Activated naive CD8-positive, alpha-beta T cell treated with anti-CD3 and anti-CD28 coated beads, Interleukin-2, amount 10 ng/mL, durations not matched to agents 7 days and 5 days (primary cell): Measurements from ENCODE around the gene PASK. TPM values are rescaled to one million over a fixed set of nuclear protein-coding genes. Genes with fewer than 3 reads are reported as not detected.
A peak's percentile ranks its signal among the peaks of the same experiment; 100 is the strongest.
"Not testable (repeated sequence)": the region's sequence is repeated elsewhere in the genome, so short reads cannot be mapped to it uniquely, and the experiment has no call there.

Source experiments
- ATAC-seq: fragments of 150-1000 bp; cut with Tn5 transposase; one replicate; pipeline ENCODE4 v1.10.0; 2021; ENCODE audit warnings: low read depth, moderate library complexity
- POLR2A ChIA-PET: fragments of 350-600 bp; sonication (Branson Sonifier 250); formaldehyde crosslinking; loops from one replicate; lab custom pipeline; 2021; ENCODE audit warnings: antibody characterized with exemption; lab: Charles Lee
- DNase-seq: peaks from one replicate; pipeline ENCODE4 v3.0.0; 2021
- H3K27ac Mint-ChIP-seq: one replicate; pipeline ENCODE4 v1.8.0; 2022; ENCODE audit warnings: mild to moderate bottlenecking, mixed read lengths
- H3K27me3 Mint-ChIP-seq: one replicate; pipeline ENCODE4 v1.8.0; 2022; ENCODE audit warnings: mild to moderate bottlenecking, moderate library complexity, mixed read lengths
- H3K36me3 Mint-ChIP-seq: one replicate; pipeline ENCODE4 v1.8.0; 2021; ENCODE audit warnings: mild to moderate bottlenecking, mixed read lengths
- H3K4me1 Mint-ChIP-seq: one replicate; pipeline ENCODE4 v1.8.0; 2021; ENCODE audit warnings: mixed read lengths
- H3K4me3 Mint-ChIP-seq: one replicate; pipeline ENCODE4 v1.8.0; 2022; ENCODE audit warnings: mild to moderate bottlenecking, moderate library complexity, mixed read lengths
- H3K9me3 Mint-ChIP-seq: one replicate; pipeline ENCODE4 v1.8.0; 2021; ENCODE audit warnings: mixed read lengths
- total RNA-seq, 2 experiments: library from RNA; stranded (reverse); gene quantifications; one replicate each; pipeline ENCODE4 v1.2.3, GENCODE V29; 2021

Gene PASK
- total RNA-seq, 2 experiments from 2014 or later, result 132 to 153 TPM

GRCh38 chr2:241110607-241111439 is 38.4 kb downstream of the PASK start:
- Mint-ChIP-seq H3K27ac (peak overlapping the region; percentile 95), H3K4me3 (peak overlapping the region; percentile 83), H3K4me1 (peaks cover 45% of the 10 kb centered on the region), H3K9me3 (no peaks in the 10 kb centered on the region), H3K36me3 (peaks cover 9% of the 10 kb centered on the region), H3K27me3 (no peaks in the 10 kb centered on the region)
- POLR2A ChIA-PET, result interaction anchor here (0.6 to 5.3 kb wide), 6 partner anchors 9 to 204 kb away, joined by 4 to 29 read pairs (median 9); partner anchors contain the start of genes HDLBP, MTERF4, PASK and PPP1R7
- ATAC-seq, result peak; percentile 27
- DNase-seq, result no peak

- peak overlapping the region; percentile 95 for H3K27ac Mint-ChIP-seq
- DNase-seq (no peak), ATAC-seq (no peak)
- POLR2A ChIA-PET, result interaction anchor here (0.6 to 5.3 kb wide), 7 partner anchors 8 to 205 kb away, joined by 4 to 29 read pairs (median 6); partner anchors contain the start of genes HDLBP, MTERF4, PASK and PPP1R7
- H3K36me3 Mint-ChIP-seq, result peaks cover 9% of the 10 kb centered on the region
- peaks cover 45% of the 10 kb centered on the region for H3K4me1 Mint-ChIP-seq
- H3K27me3 Mint-ChIP-seq, result no peaks in the 10 kb centered on the region
- peak overlapping the region; percentile 83 for H3K4me3 Mint-ChIP-seq
- H3K9me3 Mint-ChIP-seq, result no peaks in the 10 kb centered on the region
These were observed 39.1 kb downstream of the PASK start for GRCh38 chr2:241110089-241110606.

GRCh38 chr2:241109210-241110088 is 39.8 kb downstream of the PASK start:
- peaks cover 6% of the 10 kb centered on the region for H3K36me3 Mint-ChIP-seq
- DNase-seq (no peak), ATAC-seq (peak; percentile 31)
- H3K27ac Mint-ChIP-seq, result peak overlapping the region; percentile 95
- no peaks in the 10 kb centered on the region for H3K9me3 Mint-ChIP-seq
- peak overlapping the region; percentile 83 for H3K4me3 Mint-ChIP-seq
- H3K27me3 Mint-ChIP-seq, result no peaks in the 10 kb centered on the region
- peaks cover 45% of the 10 kb centered on the region for H3K4me1 Mint-ChIP-seq
- POLR2A ChIA-PET, result interaction anchor here (0.6 to 5.3 kb wide), 6 partner anchors 8 to 207 kb away, joined by 3 to 29 read pairs (median 9); partner anchors contain the start of genes MTERF4, PASK and PPP1R7

- DNase-seq, result peak; percentile 53
- Mint-ChIP-seq H3K4me3 (peak overlapping the region; percentile 83), H3K27ac (peak overlapping the region; percentile 95), H3K4me1 (peaks cover 50% of the 10 kb centered on the region), H3K36me3 (peaks cover 6% of the 10 kb centered on the region), H3K27me3 (no peaks in the 10 kb centered on the region), H3K9me3 (no peaks in the 10 kb centered on the region)
- POLR2A ChIA-PET, result interaction anchor here (1.6 to 5.3 kb wide), 3 partner anchors 13 to 208 kb away, joined by 3 to 29 read pairs (median 12); partner anchors contain the start of genes PASK and PPP1R7
- peak; percentile 29 for ATAC-seq
These were observed 40.7 kb downstream of the PASK start for GRCh38 chr2:241108271-241109209.

GRCh38 chr2:241107031-241107783 is 42.1 kb downstream of the PASK start:
- peaks cover 6% of the 10 kb centered on the region for H3K36me3 Mint-ChIP-seq
- POLR2A ChIA-PET, result interaction anchor here (5.3 kb wide), 1 partner anchor 43 kb away, joined by 29 read pairs; the partner anchor contains the start of genes PASK and PPP1R7
- ATAC-seq, result no peak
- no peaks in the 10 kb centered on the region for H3K27me3 Mint-ChIP-seq
- no peaks in the 10 kb centered on the region for H3K9me3 Mint-ChIP-seq
- peaks cover 47% of the 10 kb centered on the region for H3K4me1 Mint-ChIP-seq
- H3K27ac Mint-ChIP-seq, result peak overlapping the region; percentile 95
- no peak overlapping the region for H3K4me3 Mint-ChIP-seq
- DNase-seq, result no peak

- H3K4me3 Mint-ChIP-seq, result no peak overlapping the region
- no peaks in the 10 kb centered on the region for H3K9me3 Mint-ChIP-seq
- H3K4me1 Mint-ChIP-seq, result peaks cover 35% of the 10 kb centered on the region
- peaks cover 5% of the 10 kb centered on the region for H3K36me3 Mint-ChIP-seq
- ATAC-seq, result no peak
- H3K27ac Mint-ChIP-seq, result no peak overlapping the region
- DNase-seq, result peak; percentile 21
- no peaks in the 10 kb centered on the region for H3K27me3 Mint-ChIP-seq
- POLR2A ChIA-PET, result interaction anchor here (1.6 kb wide), 1 partner anchor 27 kb away, joined by 3 read pairs; no protein-coding TSS in a partner anchor
These were observed 43.6 kb downstream of the PASK start for GRCh38 chr2:241105641-241106040.

GRCh38 chr2:241104611-241105010 is 44.7 kb downstream of the PASK start:
- H3K4me3 Mint-ChIP-seq, H3K27me3 Mint-ChIP-seq, H3K27ac Mint-ChIP-seq, H3K36me3 Mint-ChIP-seq, ATAC-seq, H3K9me3 Mint-ChIP-seq: not testable (repeated sequence)
- DNase-seq, result peak; percentile 12
- H3K4me1 Mint-ChIP-seq, result peaks cover 32% of the 10 kb centered on the region
- POLR2A ChIA-PET, result interaction anchor here (1.6 kb wide), 1 partner anchor 26 kb away, joined by 3 read pairs; no protein-coding TSS in a partner anchor

- Mint-ChIP-seq H3K27me3 (no peaks in the 10 kb centered on the region), H3K36me3 (peaks cover 5% of the 10 kb centered on the region), H3K27ac (peak overlapping the region; percentile 98), H3K4me3 (peak overlapping the region; percentile 95), H3K4me1 (peaks cover 28% of the 10 kb centered on the region), H3K9me3 (no peaks in the 10 kb centered on the region)
- DNase-seq (peak; percentile 24), ATAC-seq (no peak)
- POLR2A ChIA-PET, result interaction anchor here (1.1 kb wide), 1 partner anchor 48 kb away, joined by 5 read pairs; no protein-coding TSS in a partner anchor
These were observed 46.1 kb downstream of the PASK start for GRCh38 chr2:241103176-241103595.

- peak within 1 kb of the TSS; percentile 95 for H3K4me3 Mint-ChIP-seq
- H3K27me3 Mint-ChIP-seq, result no peaks in the 10 kb centered on the region
- DNase-seq (peak; percentile 90), ATAC-seq (peak; percentile 95)
- H3K36me3 Mint-ChIP-seq, result peaks cover 8% of the 10 kb centered on the region
- H3K27ac Mint-ChIP-seq, result peak within 1 kb of the TSS; percentile 98
- H3K4me1 Mint-ChIP-seq, result peaks cover 31% of the 10 kb centered on the region
- no peaks in the 10 kb centered on the region for H3K9me3 Mint-ChIP-seq
- POLR2A ChIA-PET, result interaction anchor here (0.7 to 2.2 kb wide), 7 partner anchors 8 to 584 kb away, joined by 3 to 18 read pairs (median 6); partner anchors contain the start of genes DTYMK, HDLBP, PASK and SEPTIN2
These were observed 47.0 kb downstream of the PASK start, which contains the start of gene MTERF4 for GRCh38 chr2:241102239-241102803. MTERF4 (minus strand) TSS chr2:241102287; CDS start chr2:241102273, 14 bp downstream.

- DNase-seq (no peak), ATAC-seq (no peak)
- peaks cover 17% of the 10 kb centered on the region for H3K36me3 Mint-ChIP-seq
- POLR2A ChIA-PET, result no interaction called here
- H3K4me1 Mint-ChIP-seq, result peaks cover 47% of the 10 kb centered on the region
- H3K4me3 Mint-ChIP-seq, result no peak overlapping the region
- H3K9me3 Mint-ChIP-seq, result no peaks in the 10 kb centered on the region
- H3K27me3 Mint-ChIP-seq, result no peaks in the 10 kb centered on the region
- no peak overlapping the region for H3K27ac Mint-ChIP-seq
These were observed 50.0 kb downstream of the PASK start for GRCh38 chr2:241099246-241099645.

GRCh38 chr2:241096979-241097378 is 52.3 kb downstream of the PASK start:
- Mint-ChIP-seq H3K36me3 (peaks cover 17% of the 10 kb centered on the region), H3K27ac (no peak overlapping the region), H3K9me3 (no peaks in the 10 kb centered on the region), H3K4me1 (peaks cover 38% of the 10 kb centered on the region), H3K4me3 (no peak overlapping the region), H3K27me3 (no peaks in the 10 kb centered on the region)
- no peak for DNase-seq
- POLR2A ChIA-PET, result no interaction called here
- no peak for ATAC-seq
